Measurements from ENCODE around the gene MAD1L1. TPM values are rescaled to one million over a fixed set of nuclear protein-coding genes. Genes with fewer than 3 reads are reported as not detected.

The MAD1L1 gene
- total RNA-seq, 1 donor from 2014 or later: 57.4 TPM

DNA sequence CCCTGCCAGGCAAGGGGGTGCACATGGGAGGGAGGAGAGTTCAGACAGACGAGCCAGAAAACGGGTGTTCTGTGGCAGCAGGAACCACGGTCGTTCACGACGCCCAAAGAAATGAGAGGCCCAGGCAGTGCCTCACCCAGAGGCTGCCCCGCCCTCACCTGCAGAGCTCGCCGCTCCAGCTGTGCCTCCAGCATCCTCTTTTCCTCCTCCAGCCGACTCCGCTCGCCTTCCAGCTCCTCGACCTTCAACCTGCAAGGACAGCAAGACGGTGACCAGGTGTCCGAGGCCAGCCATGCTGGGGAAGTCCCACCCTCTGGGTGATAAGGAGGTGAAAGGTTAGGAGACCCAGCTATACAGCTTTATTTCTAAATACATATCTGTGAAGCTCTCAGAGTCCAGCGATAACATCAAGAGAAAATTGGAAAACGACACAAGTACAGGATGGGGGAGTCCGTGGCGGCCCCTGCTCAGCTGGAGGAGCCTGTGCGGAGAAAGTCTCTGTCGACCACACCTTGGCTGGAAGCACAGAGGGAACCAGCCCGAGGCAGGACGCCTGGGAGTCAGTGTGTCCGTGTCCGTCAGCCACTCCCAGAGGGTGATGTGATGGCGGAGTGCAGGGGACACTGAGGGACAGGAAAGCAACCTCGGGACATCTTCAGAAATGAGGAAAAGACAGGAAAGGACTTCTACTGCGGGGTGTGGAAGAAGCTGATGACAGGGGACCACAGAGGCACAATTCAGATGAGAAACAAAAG, 275.1 kb downstream of the MAD1L1 start:
- FAIRE-seq (no peak), DNase-seq (ENCODE audit: low read depth) (no peak)
- H3K27me3 ChIP-seq (ENCODE audit: control insufficient read depth, insufficient read depth, low read length): no peaks in the 10 kb centered on the region
- peaks cover 3% of the 10 kb centered on the region for H3K36me3 ChIP-seq (ENCODE audit: control insufficient read depth, insufficient read depth, low read length)
- TF ChIP-seq, protein P1, sequence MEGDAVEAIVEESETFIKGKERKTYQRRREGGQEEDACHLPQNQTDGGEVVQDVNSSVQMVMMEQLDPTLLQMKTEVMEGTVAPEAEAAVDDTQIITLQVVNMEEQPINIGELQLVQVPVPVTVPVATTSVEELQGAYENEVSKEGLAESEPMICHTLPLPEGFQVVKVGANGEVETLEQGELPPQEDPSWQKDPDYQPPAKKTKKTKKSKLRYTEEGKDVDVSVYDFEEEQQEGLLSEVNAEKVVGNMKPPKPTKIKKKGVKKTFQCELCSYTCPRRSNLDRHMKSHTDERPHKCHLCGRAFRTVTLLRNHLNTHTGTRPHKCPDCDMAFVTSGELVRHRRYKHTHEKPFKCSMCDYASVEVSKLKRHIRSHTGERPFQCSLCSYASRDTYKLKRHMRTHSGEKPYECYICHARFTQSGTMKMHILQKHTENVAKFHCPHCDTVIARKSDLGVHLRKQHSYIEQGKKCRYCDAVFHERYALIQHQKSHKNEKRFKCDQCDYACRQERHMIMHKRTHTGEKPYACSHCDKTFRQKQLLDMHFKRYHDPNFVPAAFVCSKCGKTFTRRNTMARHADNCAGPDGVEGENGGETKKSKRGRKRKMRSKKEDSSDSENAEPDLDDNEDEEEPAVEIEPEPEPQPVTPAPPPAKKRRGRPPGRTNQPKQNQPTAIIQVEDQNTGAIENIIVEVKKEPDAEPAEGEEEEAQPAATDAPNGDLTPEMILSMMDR (IDR thresholded peaks at IDR 0.05; ENCODE audit: insufficient read depth, low read length, severe bottlenecking): no peak
- H3K4me3 ChIP-seq (ENCODE audit: low read depth, low read length): no peak overlapping the region

DNA sequence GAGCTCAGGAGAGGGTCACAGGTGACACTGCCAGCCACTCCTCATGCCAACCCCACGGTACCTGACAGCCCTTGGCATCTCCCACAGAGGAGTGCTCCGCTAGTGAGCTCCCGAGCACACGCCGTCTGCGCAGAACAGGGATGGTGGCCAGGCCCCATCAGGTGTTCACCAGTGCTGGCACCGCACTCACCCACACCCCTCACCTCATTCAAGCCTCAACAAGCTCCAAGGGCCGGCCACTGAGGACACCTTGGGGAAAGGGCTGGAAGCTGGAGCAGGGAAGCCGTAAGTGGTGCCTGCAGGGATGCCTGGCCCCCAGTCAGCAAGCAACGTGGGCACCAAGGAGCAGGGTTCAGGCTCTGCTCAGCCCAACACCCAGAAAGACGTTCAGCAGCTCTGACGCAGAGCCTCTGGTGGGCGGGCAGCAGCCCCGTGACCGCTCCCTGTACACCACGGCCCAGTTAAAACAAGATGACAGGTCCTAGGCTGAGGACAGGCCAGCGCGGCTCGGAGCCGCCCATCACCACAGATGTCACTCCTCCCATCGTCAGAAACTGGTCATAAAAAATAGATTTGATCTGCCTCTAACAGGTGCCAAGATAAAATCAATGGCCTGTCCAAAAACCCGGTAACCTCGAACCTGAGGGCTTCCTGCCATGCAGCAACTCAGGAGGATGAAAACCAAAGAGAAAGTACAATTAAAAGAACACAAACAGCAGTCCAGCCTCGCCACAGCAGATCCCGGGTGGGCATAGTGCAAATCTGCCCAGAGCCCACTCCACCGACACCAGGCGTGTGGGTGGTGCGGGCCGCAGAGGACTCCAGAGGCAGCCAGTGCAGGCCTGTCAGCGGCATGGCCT, 275.9 kb downstream of the MAD1L1 start:
- no peak for DNase-seq (ENCODE audit: low read depth)
- H3K36me3 ChIP-seq (ENCODE audit: control insufficient read depth, insufficient read depth, low read length): peaks cover 3% of the 10 kb centered on the region
- H3K27me3 ChIP-seq (ENCODE audit: control insufficient read depth, insufficient read depth, low read length): no peaks in the 10 kb centered on the region
- TF ChIP-seq, protein P1 (IDR thresholded peaks at IDR 0.05; ENCODE audit: insufficient read depth, low read length, severe bottlenecking): no peak
- H3K4me3 ChIP-seq (ENCODE audit: low read depth, low read length): no peak overlapping the region
- FAIRE-seq: no peak

GRCh38 chr7:1956141-1956540, 276.6 kb downstream of the MAD1L1 start:
- DNase-seq (ENCODE audit: low read depth) (no peak), FAIRE-seq (no peak)
- TF ChIP-seq, protein P1 (IDR thresholded peaks at IDR 0.05; ENCODE audit: insufficient read depth, low read length, severe bottlenecking): no peak
- Histone ChIP-seq H3K36me3 (ENCODE audit: control insufficient read depth, insufficient read depth, low read length) (peaks cover 3% of the 10 kb centered on the region), H3K27me3 (ENCODE audit: control insufficient read depth, insufficient read depth, low read length) (no peaks in the 10 kb centered on the region), H3K4me3 (ENCODE audit: low read depth, low read length) (no peak overlapping the region)

DNA sequence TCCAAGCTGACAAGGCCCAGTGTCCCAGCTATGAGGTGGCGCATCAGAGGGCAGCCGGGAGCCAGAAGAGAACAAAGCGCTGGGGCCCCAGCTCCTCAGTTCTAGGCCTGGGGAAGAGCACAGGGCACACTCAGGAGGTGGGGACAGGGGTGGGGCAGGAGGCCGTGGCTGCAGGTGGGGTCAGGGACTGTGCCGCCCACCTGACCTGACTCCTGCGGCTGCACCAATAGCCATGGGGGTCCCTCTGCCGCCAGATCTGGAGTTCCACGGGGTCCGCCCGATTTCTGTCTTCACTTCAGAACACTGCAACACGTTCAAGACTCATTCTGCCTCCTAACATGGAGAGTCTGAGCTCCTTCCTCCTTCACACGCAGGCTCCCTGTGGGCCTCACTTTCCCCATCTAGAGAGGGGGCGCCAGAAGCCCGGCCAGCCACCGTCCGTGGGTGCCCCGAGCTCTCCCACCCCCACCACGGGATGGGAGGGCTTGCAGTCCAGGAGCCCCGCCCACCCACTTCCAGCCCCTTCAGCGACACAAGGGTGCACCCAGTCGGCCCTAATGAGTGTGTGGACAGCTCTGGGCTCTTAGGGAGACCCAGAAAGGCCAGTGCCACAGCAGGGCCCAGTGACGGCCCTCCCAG, 278.3 kb downstream of the MAD1L1 start:
- H3K4me3 ChIP-seq (ENCODE audit: low read depth, low read length): no peak overlapping the region
- H3K36me3 ChIP-seq (ENCODE audit: control insufficient read depth, insufficient read depth, low read length): peaks cover 3% of the 10 kb centered on the region
- no peaks in the 10 kb centered on the region for H3K27me3 ChIP-seq (ENCODE audit: control insufficient read depth, insufficient read depth, low read length)
- TF ChIP-seq, protein P1 (IDR thresholded peaks at IDR 0.05; ENCODE audit: insufficient read depth, low read length, severe bottlenecking): no peak
- DNase-seq (ENCODE audit: low read depth) (no peak), FAIRE-seq (no peak)

GRCh38 chr7:1953199-1954190, 279.2 kb downstream of the MAD1L1 start:
- Histone ChIP-seq H3K4me3 (ENCODE audit: low read depth, low read length) (no peak overlapping the region), H3K36me3 (ENCODE audit: control insufficient read depth, insufficient read depth, low read length) (peaks cover 3% of the 10 kb centered on the region), H3K27me3 (ENCODE audit: control insufficient read depth, insufficient read depth, low read length) (no peaks in the 10 kb centered on the region)
- DNase-seq (ENCODE audit: low read depth): no peak
- TF ChIP-seq, protein P1 (IDR thresholded peaks at IDR 0.05; ENCODE audit: insufficient read depth, low read length, severe bottlenecking): no peak
- FAIRE-seq: no peak

Data from bronchial epithelial cell (primary cell).